ENCODE results near the gene SEC16B. TPM values are rescaled to one million over a fixed set of nuclear protein-coding genes. Genes with fewer than 3 reads are reported as not detected.
A peak's percentile ranks its signal among the peaks of the same experiment; 100 is the strongest.

SEC16B gene
- polyA plus RNA-seq, 1 experiment = 1.5 TPM

DNA sequence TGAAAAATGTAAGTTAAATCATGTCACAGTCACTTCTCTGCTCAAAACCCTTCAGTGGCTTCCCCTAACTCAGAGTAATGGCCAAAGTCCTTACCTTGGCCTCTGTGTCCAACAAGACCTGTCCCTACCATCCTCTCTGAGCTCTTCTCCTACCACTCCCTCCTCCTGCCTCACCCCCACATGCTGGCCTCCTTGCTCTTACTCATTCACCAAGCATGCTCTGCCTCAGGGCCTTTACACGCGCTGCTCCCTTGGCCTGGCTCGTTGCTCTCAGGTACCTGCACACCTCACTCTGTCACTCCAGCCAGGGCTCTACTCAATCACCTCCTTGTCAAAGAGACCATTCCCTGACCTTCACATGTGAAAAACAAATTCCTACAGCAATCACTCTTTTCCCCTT lies 54.2 kb downstream of the SEC16B start:
- no peak for DNase-seq (ENCODE audit: low read depth)
- H3K27me3 ChIP-seq (ENCODE audit: control insufficient read depth, insufficient read depth, low read length) = no peaks in the 10 kb centered on the region
- no peaks in the 10 kb centered on the region for H3K36me3 ChIP-seq (ENCODE audit: control insufficient read depth, insufficient read depth, low read length)
- CTCF ChIA-PET = interaction anchor here (1.0 to 5.1 kb wide), 4 partner anchors 9 to 79 kb away, joined by 3 to 47 read pairs (median 4); no protein-coding TSS in a partner anchor
- POLR2A ChIA-PET = no interaction called here
- TF ChIP-seq CTCF (IDR thresholded peaks at IDR 0.05; ENCODE audit: insufficient read depth, low read depth, low read length) = no peak
- H3K4me3 ChIP-seq (ENCODE audit: low read depth, low read length) = no peak overlapping the region

DNA sequence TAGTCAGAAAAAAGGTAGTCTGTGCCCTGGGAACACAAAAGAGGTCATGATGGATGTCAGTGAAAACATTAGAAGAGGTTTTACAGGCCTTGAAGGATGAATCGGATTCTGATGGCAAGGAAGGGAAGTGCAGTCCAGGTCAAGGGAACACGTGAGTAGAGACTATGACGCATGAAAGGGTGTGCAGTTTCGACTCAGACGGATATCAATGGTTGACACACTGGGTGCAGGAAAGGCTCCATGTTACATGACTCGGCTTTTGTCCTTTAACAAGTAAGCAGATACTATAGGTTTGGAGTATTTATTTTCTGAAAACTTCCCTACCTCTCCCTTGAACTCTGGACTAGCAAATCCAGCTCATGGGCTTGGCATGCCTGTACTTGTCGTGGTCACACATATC lies 55.3 kb downstream of the SEC16B start:
- DNase-seq (ENCODE audit: low read depth) = no peak
- no peak for TF ChIP-seq CTCF (IDR thresholded peaks at IDR 0.05; ENCODE audit: insufficient read depth, low read depth, low read length)
- Histone ChIP-seq H3K4me3 (ENCODE audit: low read depth, low read length) (no peak overlapping the region), H3K36me3 (ENCODE audit: control insufficient read depth, insufficient read depth, low read length) (no peaks in the 10 kb centered on the region), H3K27me3 (ENCODE audit: control insufficient read depth, insufficient read depth, low read length) (no peaks in the 10 kb centered on the region)
- ChIA-PET POLR2A (no interaction called here), CTCF (interaction anchor here (0.7 to 5.1 kb wide), 7 partner anchors 10 to 1017 kb away, joined by 3 to 47 read pairs (median 4); no protein-coding TSS in a partner anchor)

DNA sequence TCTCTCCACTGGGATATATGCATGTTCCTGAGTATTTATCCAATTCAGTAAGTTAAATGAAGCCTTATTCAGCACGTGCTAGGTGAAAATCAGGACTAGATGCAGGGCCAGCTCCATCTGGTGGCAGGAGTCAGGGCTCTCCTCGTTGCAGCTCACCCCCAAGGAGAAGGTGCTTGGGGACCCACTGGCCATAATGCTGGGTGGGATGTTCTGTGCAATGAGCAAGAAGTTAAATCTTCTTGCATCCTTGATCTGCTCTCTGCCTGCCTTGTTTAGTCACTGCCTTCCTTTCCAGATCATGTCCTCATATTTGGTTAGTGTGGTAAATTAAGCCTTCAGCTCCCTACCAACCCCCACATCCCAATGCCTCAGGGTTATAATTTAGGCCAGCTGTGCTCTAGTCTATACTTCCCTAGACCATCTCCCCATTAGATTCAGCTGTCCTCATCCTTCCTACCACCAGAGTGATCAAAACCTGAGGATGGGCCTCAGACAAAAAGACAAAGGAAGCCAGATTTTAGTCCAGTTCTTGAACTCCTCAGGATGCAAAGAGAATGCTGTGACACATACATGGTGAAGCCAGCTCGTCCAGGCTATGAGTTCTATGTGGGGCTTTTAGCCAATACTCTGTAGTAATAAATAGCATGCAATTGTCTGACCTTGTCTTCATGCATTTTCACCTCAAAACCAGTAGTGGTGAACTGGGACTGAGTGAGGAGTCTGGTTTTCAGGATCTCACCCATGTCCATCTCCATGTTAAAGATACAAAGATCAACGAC lies 55.9 kb downstream of the SEC16B start:
- peak; percentile 75 for TF ChIP-seq CTCF (IDR thresholded peaks at IDR 0.05; ENCODE audit: insufficient read depth, low read depth, low read length)
- ChIA-PET POLR2A (no interaction called here), CTCF (interaction anchor here (0.6 to 5.1 kb wide), 14 partner anchors 8 to 1045 kb away, joined by 3 to 47 read pairs (median 4); no protein-coding TSS in a partner anchor)
- no peaks in the 10 kb centered on the region for H3K27me3 ChIP-seq (ENCODE audit: control insufficient read depth, insufficient read depth, low read length)
- H3K36me3 ChIP-seq (ENCODE audit: control insufficient read depth, insufficient read depth, low read length) = no peaks in the 10 kb centered on the region
- peak; percentile 4 for DNase-seq (ENCODE audit: low read depth)
- H3K4me3 ChIP-seq (ENCODE audit: low read depth, low read length) = no peak overlapping the region

GRCh38 chr1:177912991-177913390 lies 56.9 kb downstream of the SEC16B start:
- ChIA-PET POLR2A (no interaction called here), CTCF (interaction anchor here (0.6 to 5.1 kb wide), 11 partner anchors 12 to 1032 kb away, joined by 3 to 47 read pairs (median 3); no protein-coding TSS in a partner anchor)
- no peaks in the 10 kb centered on the region for H3K27me3 ChIP-seq (ENCODE audit: control insufficient read depth, insufficient read depth, low read length)
- no peak overlapping the region for H3K4me3 ChIP-seq (ENCODE audit: low read depth, low read length)
- no peak for DNase-seq (ENCODE audit: low read depth)
- no peaks in the 10 kb centered on the region for H3K36me3 ChIP-seq (ENCODE audit: control insufficient read depth, insufficient read depth, low read length)
- no peak for TF ChIP-seq CTCF (IDR thresholded peaks at IDR 0.05; ENCODE audit: insufficient read depth, low read depth, low read length)

GRCh38 chr1:177909416-177909815 lies 60.4 kb downstream of the SEC16B start:
- CTCF ChIA-PET = no interaction called here
- TF ChIP-seq CTCF (IDR thresholded peaks at IDR 0.05; ENCODE audit: insufficient read depth, low read depth, low read length) = no peak
- no peaks in the 10 kb centered on the region for H3K36me3 ChIP-seq (ENCODE audit: control insufficient read depth, insufficient read depth, low read length)
- H3K4me3 ChIP-seq (ENCODE audit: low read depth, low read length) = no peak overlapping the region
- no peak for DNase-seq (ENCODE audit: low read depth)
- peaks cover 2% of the 10 kb centered on the region; the same call in 1 of the 2 replicates for H3K27me3 ChIP-seq (ENCODE audit: control insufficient read depth, insufficient read depth, low read length)
- POLR2A ChIA-PET = no interaction called here

Data from BJ (cell line).